ENCODE measurements around the gene SPZ1.
"Not testable (repeated sequence)": the region's sequence is repeated elsewhere in the genome, so short reads cannot be mapped to it uniquely, and the experiment has no call there.

SPZ1 gene

DNA sequence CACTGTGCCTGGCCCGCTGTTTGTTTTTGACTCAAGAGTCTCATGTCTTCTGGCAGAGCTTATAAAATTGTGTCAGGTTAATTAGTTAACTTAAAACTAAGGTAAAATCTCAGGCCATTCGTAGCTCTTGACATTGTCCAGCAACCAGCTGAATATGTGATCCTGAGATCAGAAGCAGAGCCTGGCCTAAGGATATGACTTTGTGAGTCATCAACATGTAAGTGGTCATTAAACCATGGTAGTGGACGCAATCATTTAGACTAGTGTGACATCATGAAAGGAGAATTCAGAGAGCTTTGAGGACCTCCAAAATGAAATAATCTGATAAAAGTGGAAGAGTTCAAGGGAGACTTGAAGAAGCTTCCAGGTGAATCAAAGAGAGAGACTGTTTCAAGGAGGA is 23.3 kb downstream of the SPZ1 start:
- Histone ChIP-seq H3K79me2 (ENCODE audit: insufficient read depth, low read length) (no peaks in the 10 kb centered on the region), H3K4me3 (ENCODE audit: low read depth in 1 of 2, low read length in 2 of 2) (no peak overlapping the region), H3K4me2 (ENCODE audit: insufficient read depth, low read length) (no peak overlapping the region), H3K9ac (ENCODE audit: low read depth, low read length) (no peak overlapping the region), H3K4me1 (ENCODE audit: insufficient read depth, low read length) (no peaks in the 10 kb centered on the region), H3K27me3 (ENCODE audit: insufficient read depth, low read length, poor library complexity) (no peaks in the 10 kb centered on the region), H3K9me3 (ENCODE audit: insufficient read depth, low read length, severe bottlenecking) (no peaks in the 10 kb centered on the region), H4K20me1 (ENCODE audit: insufficient read depth, low read length) (no peaks in the 10 kb centered on the region), H3K27ac (ENCODE audit: low read length) (no peak overlapping the region), H3K36me3 (ENCODE audit: insufficient read depth, low read length) (no peaks in the 10 kb centered on the region), H2AFZ (ENCODE audit: low read depth, low read length) (no peak overlapping the region)
- TF ChIP-seq, protein P1, sequence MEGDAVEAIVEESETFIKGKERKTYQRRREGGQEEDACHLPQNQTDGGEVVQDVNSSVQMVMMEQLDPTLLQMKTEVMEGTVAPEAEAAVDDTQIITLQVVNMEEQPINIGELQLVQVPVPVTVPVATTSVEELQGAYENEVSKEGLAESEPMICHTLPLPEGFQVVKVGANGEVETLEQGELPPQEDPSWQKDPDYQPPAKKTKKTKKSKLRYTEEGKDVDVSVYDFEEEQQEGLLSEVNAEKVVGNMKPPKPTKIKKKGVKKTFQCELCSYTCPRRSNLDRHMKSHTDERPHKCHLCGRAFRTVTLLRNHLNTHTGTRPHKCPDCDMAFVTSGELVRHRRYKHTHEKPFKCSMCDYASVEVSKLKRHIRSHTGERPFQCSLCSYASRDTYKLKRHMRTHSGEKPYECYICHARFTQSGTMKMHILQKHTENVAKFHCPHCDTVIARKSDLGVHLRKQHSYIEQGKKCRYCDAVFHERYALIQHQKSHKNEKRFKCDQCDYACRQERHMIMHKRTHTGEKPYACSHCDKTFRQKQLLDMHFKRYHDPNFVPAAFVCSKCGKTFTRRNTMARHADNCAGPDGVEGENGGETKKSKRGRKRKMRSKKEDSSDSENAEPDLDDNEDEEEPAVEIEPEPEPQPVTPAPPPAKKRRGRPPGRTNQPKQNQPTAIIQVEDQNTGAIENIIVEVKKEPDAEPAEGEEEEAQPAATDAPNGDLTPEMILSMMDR (IDR thresholded peaks at IDR 0.05; ENCODE audit: borderline replicate concordance, extremely low read depth, low read length, poor library complexity, severe bottlenecking), result no peak
- TF ChIP-seq EZH2 (IDR thresholded peaks at IDR 0.05; ENCODE audit: borderline replicate concordance, low read depth, low read length, severe bottlenecking), result no peak
- ATAC-seq (ENCODE audit: insufficient read depth, low read depth) (no peak), DNase-seq (no peak)

DNA sequence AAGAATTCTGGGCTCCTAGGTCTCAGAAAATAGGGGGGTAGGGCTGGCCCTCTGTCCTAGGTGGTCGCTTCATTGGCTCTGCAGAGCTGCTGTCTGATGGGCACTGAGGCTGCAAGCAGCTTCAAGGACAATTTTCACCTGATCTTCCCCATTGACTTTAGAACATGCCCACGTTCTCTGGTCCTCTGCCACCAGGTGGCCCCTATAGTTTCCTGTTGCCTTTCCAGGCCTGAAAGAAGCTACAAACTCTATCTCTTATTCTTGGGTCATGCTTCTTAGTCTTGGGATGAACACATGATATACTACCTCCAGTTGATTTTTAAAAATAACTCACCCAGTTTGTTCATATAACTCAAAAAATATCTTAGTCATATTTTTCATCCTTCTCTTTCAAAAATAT is 26.3 kb downstream of the SPZ1 start:
- Histone ChIP-seq H3K79me2 (ENCODE audit: insufficient read depth, low read length) (no peaks in the 10 kb centered on the region), H2AFZ (ENCODE audit: low read depth, low read length) (peak overlapping the region; percentile 58; the same call in 1 of the 2 replicates), H3K27ac (ENCODE audit: low read length) (no peak overlapping the region), H4K20me1 (ENCODE audit: insufficient read depth, low read length) (no peaks in the 10 kb centered on the region), H3K9ac (ENCODE audit: low read depth, low read length) (no peak overlapping the region), H3K9me3 (ENCODE audit: insufficient read depth, low read length, severe bottlenecking) (no peaks in the 10 kb centered on the region), H3K36me3 (ENCODE audit: insufficient read depth, low read length) (no peaks in the 10 kb centered on the region), H3K4me2 (ENCODE audit: insufficient read depth, low read length) (no peak overlapping the region), H3K27me3 (ENCODE audit: insufficient read depth, low read length, poor library complexity) (no peaks in the 10 kb centered on the region), H3K4me3 (ENCODE audit: low read depth in 1 of 2, low read length in 2 of 2) (no peak overlapping the region), H3K4me1 (ENCODE audit: insufficient read depth, low read length) (no peaks in the 10 kb centered on the region)
- TF ChIP-seq EZH2 (IDR thresholded peaks at IDR 0.05; ENCODE audit: borderline replicate concordance, low read depth, low read length, severe bottlenecking), result no peak
- TF ChIP-seq, protein P1 (IDR thresholded peaks at IDR 0.05; ENCODE audit: borderline replicate concordance, extremely low read depth, low read length, poor library complexity, severe bottlenecking), result peak; percentile 70
- ATAC-seq (ENCODE audit: insufficient read depth, low read depth), result peak; percentile 77
- DNase-seq, result peak; percentile 55

DNA sequence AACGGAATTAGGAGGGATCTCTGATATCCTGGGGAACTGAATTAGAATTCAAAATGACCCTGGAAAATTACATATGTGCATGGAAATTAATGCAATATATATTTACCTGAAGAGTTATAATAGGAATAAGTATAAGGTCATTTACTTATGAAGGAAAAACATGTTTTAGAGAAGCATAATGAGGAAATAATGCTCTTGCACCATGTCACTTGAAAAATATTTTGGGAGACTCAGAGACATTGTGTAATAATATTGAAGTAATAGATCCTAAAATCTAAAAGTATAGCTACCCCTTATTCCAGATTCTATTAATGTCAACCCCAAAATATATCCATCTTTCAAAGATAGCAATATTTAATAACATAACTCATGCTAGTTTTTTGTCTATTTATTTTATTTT is 28.4 kb downstream of the SPZ1 start:
- TF ChIP-seq, protein P1 (IDR thresholded peaks at IDR 0.05; ENCODE audit: borderline replicate concordance, extremely low read depth, low read length, poor library complexity, severe bottlenecking), result no peak
- Histone ChIP-seq H3K27ac (ENCODE audit: low read length) (no peak overlapping the region), H3K79me2 (ENCODE audit: insufficient read depth, low read length) (no peaks in the 10 kb centered on the region), H4K20me1 (ENCODE audit: insufficient read depth, low read length) (no peaks in the 10 kb centered on the region), H3K27me3 (ENCODE audit: insufficient read depth, low read length, poor library complexity) (no peaks in the 10 kb centered on the region), H3K4me3 (ENCODE audit: low read depth in 1 of 2, low read length in 2 of 2) (no peak overlapping the region), H3K4me2 (ENCODE audit: insufficient read depth, low read length) (no peak overlapping the region), H3K4me1 (ENCODE audit: insufficient read depth, low read length) (no peaks in the 10 kb centered on the region), H3K36me3 (ENCODE audit: insufficient read depth, low read length) (no peaks in the 10 kb centered on the region), H3K9ac (ENCODE audit: low read depth, low read length) (no peak overlapping the region), H3K9me3 (ENCODE audit: insufficient read depth, low read length, severe bottlenecking) (no peaks in the 10 kb centered on the region), H2AFZ (ENCODE audit: low read depth, low read length) (no peak overlapping the region)
- DNase-seq (no peak), ATAC-seq (ENCODE audit: insufficient read depth, low read depth) (no peak)

DNA sequence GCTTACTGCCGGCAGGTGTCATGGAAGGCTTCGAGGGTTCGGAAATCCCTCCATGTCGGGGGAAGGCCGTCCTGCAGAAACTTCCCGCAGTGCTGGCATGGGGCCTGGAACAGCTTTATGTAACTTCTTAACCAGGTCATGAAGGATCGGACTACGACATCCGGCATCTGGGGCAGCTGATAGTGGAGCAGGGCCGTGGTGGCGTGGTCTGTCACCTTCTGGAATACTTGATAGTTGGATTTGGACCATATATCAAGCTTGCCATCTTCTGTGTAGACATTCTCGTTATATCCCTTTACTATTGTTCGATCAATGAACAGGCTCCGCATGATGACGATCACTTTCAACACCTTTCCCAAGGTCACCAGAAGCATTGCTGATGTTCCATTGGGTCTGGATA is 31.2 kb downstream of the SPZ1 start:
- H3K4me3 ChIP-seq (ENCODE audit: low read depth in 1 of 2, low read length in 2 of 2); ATAC-seq (ENCODE audit: insufficient read depth, low read depth); H4K20me1 ChIP-seq (ENCODE audit: insufficient read depth, low read length); H3K4me1 ChIP-seq (ENCODE audit: insufficient read depth, low read length); DNase-seq; H3K27me3 ChIP-seq (ENCODE audit: insufficient read depth, low read length, poor library complexity); H2AFZ ChIP-seq (ENCODE audit: low read depth, low read length); H3K27ac ChIP-seq (ENCODE audit: low read length); H3K79me2 ChIP-seq (ENCODE audit: insufficient read depth, low read length); H3K9me3 ChIP-seq (ENCODE audit: insufficient read depth, low read length, severe bottlenecking); H3K36me3 ChIP-seq (ENCODE audit: insufficient read depth, low read length); H3K9ac ChIP-seq (ENCODE audit: low read depth, low read length); H3K4me2 ChIP-seq (ENCODE audit: insufficient read depth, low read length): not testable (repeated sequence)
